Activated T-cell treated with anti-CD3 and anti-CD28 coated beads for 4 hours (primary cell): ENCODE data around the gene ABCC10.
"Not testable (repeated sequence)": the region's sequence is repeated elsewhere in the genome, so short reads cannot be mapped to it uniquely, and the experiment has no call there.

ENCODE experiments used
- DNase-seq: peaks from one replicate; pipeline ENCODE4 v3.0.0-alpha.2; 2020

The ABCC10 gene

DNA sequence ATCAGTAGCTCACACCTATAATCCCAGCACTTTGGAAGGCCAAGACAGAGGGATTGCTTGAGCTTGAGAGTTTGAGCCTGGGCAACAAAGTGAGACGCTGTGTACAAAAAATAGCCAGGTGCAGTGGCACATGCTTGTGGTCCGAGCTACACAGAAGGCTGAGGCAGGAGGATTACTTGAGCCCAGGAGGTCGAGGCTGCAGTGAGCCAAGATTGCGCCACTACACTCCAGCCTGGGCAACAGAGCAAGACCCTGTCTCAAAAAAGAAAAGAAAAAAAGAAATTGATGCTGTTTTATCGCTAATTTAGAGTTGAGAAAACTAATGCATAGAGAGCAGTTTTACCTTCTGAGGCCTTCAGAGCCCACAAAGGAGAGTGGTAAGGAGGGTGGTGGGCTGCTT is 71.0 kb downstream of the ABCC10 start:
- DNase-seq: not testable (repeated sequence)

DNA sequence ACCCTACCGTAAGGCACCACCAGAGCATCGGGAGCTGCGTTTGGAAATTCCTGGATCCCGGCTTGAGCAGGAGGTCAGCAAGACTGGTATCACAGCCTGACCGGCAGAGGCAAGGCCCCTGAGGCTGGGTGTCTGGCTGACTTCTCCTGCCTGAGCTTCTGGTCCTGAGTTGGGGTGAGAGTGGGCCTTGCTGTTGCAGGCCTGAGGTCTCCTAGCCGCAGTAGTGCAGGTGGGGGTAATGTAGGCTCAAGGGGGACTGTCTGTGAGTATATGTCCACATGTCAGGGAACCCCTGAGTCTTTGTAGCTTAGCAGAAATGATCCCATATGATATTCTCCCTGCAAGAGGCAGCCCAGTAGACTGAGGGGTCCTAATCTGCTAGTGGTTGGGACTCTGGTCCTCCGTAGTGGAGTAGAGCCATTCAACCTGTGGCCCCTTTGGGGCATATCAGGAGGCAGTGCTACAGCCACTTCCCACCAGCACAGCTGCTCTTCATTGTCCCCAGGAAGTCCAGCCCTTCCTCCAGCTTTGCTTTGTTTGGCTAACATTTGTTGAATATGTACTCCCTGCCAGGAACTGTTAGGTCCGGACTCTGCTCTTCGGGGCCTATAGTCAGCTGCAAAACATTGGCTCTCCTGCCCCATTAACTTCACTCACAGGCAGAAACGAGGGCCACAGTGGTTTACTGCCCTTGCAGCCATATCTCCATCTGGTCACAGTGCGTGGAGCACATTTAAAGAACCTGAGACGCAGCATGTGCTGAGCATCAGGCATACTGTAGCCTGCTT is 71.9 kb downstream of the ABCC10 start:
- DNase-seq: no peak
